Hippocampal formation (tissue), 2 donors: ENCODE results near the gene PDGFD.

Experiments
- DNase-seq, 2 donors: peaks; one replicate each; lab custom pipeline; 2025; lab: John Stamatoyannopoulos, UW

Gene PDGFD

DNA sequence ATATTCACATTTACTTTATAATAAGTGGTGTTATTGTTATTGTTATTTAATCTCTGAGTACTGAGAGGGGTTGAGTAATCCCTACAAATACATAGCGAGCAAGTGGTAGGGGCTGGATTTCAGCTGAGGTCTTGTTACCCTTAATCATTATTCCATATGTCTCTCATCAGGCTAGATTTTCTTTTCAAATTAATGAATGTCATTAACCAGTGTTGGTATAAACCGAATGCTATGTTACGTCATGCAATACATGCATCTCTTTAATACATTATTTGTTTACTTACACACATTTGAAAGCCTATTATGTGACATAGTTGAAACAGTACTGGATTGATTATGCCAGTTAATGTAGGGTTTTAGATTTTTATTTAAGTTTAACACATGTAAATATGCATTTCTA is 18.9 kb downstream of the PDGFD start:
- DNase-seq, result no peak

- DNase-seq, result no peak
These were observed 21.2 kb downstream of the PDGFD start for GRCh38 chr11:104142698-104143097.

GRCh38 chr11:104136861-104137260 is 27.1 kb downstream of the PDGFD start:
- DNase-seq, result no peak

DNA sequence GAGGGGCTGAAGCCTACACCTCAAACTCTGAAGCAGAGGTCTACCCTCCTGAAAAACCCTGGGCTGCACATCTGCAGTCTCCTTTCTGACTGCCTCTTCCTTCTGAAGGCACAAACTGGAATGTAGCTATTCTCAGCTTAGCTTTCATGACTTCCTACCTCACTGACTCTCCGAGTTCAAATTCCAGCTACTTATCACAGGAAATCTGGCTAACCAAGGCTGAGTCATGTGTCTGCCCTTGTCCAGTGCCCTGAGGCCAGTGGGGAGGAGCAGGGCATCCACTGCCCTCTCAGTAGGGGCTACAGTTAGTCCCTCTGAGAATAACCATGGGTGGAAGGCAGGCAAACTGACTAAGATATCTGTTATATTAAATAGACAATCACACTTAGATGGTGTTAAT is 29.2 kb downstream of the PDGFD start:
- no peak for DNase-seq

- no peak for DNase-seq
These were observed 33.8 kb downstream of the PDGFD start for GRCh38 chr11:104130161-104130560.

DNA sequence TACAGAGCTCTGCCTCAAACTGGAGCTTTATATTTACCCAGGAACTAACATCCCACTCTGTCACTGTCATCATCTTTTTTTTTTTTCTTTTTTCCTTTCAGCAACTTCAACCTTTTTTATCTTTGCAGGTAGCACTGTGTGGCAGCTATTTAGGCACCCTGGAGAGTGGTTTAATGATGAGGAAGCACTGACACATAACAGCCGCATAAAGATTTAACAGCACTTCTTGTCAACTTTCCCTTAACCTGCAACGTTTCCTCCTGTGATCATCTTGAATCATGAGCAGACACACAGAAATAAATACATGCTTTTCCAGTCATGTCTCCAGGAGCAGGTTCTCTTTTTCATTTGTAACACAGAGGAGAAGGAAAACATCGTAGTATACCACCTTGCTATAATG is 34.8 kb downstream of the PDGFD start:
- DNase-seq, result no peak

GRCh38 chr11:104127828-104128227 is 36.1 kb downstream of the PDGFD start:
- DNase-seq, result no peak

DNA sequence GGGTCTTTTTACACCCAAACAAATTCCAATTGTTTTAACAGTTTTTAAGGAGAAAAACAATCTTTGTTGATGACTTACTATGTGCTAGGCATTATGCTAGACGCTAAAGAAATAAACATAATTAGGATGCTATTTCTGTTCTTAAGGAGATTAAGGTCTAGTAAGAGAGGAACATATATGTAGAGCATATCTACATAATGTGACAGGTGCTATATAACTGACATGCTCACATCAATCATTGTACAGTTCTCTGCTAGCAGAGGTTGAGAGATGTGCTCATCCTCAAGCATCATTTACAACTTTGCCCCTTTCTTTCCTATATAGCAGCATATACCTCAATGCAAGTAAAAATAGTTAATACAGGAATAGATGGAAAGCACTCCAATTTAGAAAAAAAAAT is 37.5 kb downstream of the PDGFD start:
- DNase-seq, result no peak

DNA sequence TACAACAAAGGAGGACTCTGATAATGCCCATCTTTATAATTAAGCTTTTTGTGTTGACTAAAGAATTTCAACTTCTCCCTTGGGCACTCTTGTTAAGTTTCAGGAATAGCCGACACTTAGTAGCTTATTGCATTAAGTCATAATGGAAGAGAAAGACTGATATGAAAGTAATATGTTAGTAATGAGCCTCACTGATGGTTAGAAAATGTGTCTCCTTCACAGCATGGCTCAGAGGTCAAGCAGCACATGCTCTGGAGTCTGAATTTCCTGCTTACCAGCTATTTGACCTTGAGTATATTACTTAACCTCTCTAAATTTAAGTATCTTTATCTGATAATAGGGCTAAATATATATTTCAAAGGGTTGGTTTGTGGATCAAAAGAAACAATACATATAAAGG is 39.0 kb downstream of the PDGFD start:
- no peak for DNase-seq

DNA sequence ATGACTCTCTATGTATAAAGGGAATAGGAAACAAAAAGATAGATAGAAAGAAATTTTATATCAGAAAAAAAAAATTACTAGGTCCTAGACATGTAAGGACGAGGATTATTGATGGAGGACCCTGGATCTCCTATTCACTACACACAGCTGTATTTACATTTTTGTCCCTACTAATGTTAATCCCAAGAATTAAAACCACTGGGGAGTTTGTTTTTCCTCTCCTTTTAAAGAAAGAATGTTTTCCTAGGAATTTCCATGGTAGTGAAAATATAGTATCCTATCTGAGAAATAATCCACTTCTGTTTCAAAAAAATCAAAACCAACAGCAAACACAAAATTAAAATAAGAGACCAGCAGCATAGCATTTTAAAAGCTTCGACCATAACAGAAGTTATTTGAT is 41.1 kb downstream of the PDGFD start:
- DNase-seq, result no peak

GRCh38 chr11:104122011-104122635 is 41.8 kb downstream of the PDGFD start:
- DNase-seq, result no peak

DNA sequence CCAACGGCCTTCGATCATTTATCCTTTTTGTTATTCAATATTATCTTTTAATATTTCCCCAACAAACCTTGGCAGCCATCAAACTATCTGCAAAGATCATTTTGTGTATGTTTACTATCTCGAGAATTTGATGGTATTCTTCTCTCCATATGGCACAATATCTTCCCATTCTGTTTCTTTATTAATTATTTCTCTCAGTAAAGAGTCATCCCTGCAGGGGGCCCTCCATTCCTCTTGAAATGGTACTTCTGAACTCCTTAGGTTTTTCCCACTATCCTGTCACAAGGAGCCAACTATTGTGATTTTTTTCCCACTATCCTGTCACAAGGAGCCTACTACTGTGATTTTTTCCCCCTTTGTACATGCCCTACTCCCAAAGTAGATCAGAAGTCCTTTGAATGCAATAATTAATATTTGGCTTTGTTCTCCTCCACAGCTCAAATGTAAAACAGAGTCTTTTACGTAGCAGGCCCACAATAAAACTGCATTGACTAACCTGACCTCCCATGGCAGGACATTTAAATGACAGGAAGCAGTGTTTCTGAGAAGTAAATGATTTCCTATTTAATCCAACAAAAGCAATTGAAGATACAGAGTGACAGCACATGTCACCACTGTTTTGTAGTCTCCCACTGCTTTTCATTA is 43.3 kb downstream of the PDGFD start:
- no peak for DNase-seq

- DNase-seq, result no peak
These were observed 45.7 kb downstream of the PDGFD start for GRCh38 chr11:104118105-104118744.

DNA sequence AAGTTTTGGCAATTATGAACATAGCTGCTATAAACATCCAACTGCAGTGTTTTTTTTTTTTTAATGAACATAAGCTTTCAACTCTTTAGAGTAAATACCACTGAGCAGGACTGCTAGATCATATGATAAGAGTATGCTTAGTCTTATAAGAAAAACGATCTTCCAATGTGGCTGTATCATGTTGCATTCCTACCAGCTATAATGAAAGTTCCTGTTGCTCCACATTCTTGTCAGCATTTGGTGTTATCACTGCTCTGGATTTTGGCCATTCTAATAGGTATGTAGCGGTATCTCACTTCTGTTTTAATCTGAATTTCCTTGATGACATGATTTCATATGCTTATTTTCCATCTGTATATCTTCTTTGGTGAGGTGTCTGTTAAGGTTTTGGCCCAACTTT is 50.4 kb downstream of the PDGFD start:
- no peak for DNase-seq

DNA sequence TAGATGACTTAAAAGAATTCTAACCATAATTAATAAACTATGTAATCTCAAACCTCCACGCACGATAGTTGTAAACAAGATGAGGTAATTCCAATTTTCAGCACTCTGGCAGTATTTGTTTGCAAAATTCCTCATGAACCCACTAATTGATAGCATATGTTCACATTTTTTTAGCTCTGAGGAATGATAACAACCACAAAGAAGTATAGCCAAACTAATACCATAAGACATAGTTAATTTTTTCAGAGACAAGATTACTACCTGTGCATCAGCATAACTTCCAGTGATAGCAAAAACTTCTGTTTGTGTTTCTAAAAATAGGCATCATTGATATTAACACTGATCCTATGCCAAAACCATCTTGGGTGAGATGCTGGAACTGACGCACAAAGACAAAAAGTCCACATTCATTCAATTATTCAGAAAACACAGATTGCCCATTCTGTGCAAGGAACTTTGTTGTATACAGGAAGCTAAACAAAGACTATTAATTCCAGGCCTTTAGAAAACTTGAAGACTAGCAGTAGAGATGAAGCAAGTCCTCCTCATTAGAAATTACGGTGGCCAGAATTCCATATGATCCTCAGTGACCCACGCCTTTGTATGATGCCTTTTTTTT is 57.7 kb downstream of the PDGFD start:
- DNase-seq, result no peak

GRCh38 chr11:104105155-104105554 is 58.8 kb downstream of the PDGFD start:
- no peak for DNase-seq

DNA sequence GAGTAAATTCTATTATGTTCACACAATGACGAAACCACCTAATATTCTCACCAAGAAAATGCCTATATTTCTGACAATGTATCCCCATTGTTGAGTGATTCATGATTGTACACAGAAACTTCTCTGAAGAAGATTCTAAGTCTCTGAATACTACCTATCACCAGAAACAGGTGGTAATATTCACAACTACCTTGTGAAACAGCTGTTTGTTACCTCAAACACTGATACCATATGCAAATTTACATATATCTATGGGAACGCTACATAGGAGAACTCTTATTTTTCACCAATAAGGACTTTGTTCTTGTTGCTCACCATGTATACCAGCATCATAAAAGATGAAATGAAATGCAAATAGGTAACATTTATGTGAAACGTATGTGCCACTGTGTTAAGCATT is 59.3 kb downstream of the PDGFD start:
- no peak for DNase-seq

GRCh38 chr11:104104201-104104600 is 59.7 kb downstream of the PDGFD start:
- DNase-seq, result no peak

DNA sequence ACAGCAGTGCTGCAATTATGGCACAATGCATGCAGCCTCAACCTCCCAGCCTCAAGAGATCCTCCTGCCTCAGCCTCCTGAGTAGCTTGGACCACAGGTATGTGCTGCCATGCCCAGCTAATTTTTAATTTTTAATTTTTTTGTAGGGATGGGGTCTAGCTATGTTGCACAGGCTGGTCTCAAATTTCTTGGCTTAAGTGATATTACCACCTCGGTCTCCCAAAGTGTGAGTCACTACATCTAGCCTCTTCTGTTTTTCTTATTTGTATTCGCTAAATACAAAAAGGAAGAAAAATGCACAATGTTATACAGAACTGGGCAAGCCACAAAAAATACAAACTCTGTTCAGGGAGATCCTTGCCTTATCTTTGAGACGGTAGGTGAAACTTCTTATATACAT is 65.4 kb downstream of the PDGFD start:
- no peak for DNase-seq

GRCh38 chr11:104098132-104098531 is 65.8 kb downstream of the PDGFD start:
- DNase-seq, result no peak

GRCh38 chr11:104096900-104097299 is 67.0 kb downstream of the PDGFD start:
- no peak for DNase-seq

DNA sequence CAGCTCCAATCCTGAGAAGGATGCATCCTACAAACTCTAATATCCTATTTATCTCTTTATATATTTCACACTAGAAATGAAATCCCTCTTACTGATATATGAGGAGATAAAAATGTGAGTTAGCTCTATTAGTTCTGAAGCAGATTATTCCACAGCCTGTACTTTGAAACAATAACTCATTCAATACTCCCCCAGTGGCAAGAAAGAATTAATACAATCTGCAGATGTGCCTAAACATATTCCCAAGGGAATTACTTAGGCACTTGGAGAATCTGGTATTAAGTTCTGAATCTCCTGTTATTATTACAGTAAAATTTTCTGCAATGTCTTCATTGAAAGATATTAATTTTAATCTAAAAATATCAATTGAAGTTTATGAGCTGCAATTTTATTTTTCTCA is 68.2 kb downstream of the PDGFD start:
- no peak for DNase-seq

GRCh38 chr11:104094576-104094975 is 69.4 kb downstream of the PDGFD start:
- no peak for DNase-seq
